H9 (cell line): ENCODE data around the gene DYNC1I2. TPM values are rescaled to one million over a fixed set of nuclear protein-coding genes. Genes with fewer than 3 reads are reported as not detected.

Experiments used
- DNase-seq: peaks from one replicate; pipeline ENCODE4 v3.0.0-alpha.2; 2017
- H2AFZ ChIP-seq: one replicate; pipeline ENCODE4 v1.6.1; 2013; ENCODE audit warnings: mild to moderate bottlenecking, low read length, control low read depth, moderate library complexity
- H2AK5ac ChIP-seq: 2 replicates; pipeline ENCODE4 v1.6.1; 2013; ENCODE audit warnings: low read length, control low read depth, mixed read lengths; ENCODE audit not compliant: insufficient read length
- H2BK120ac ChIP-seq: one replicate; pipeline ENCODE4 v1.6.1; 2013; ENCODE audit warnings: low read depth, mild to moderate bottlenecking, low read length, control low read depth, inconsistent platforms; ENCODE audit not compliant: poor library complexity, severe bottlenecking
- H2BK12ac ChIP-seq: 2 replicates; pipeline ENCODE4 v1.6.1; 2013; ENCODE audit warnings: low read length, control low read depth, mixed read lengths, low read depth; ENCODE audit not compliant: insufficient read length
- H2BK15ac ChIP-seq: 2 replicates; pipeline ENCODE4 v1.6.1; 2013; ENCODE audit warnings: low read depth, low read length, control low read depth
- H2BK20ac ChIP-seq: one replicate; pipeline ENCODE4 v1.6.1; 2013; ENCODE audit warnings: low read depth, mild to moderate bottlenecking, low read length, control low read depth, inconsistent platforms; ENCODE audit not compliant: poor library complexity, severe bottlenecking
- H2BK5ac ChIP-seq: 2 replicates; pipeline ENCODE4 v1.6.1; 2013; ENCODE audit warnings: low read length, control low read depth, mixed read lengths; ENCODE audit not compliant: insufficient read length
- H3K14ac ChIP-seq: 2 replicates; pipeline ENCODE4 v1.6.1; 2013; ENCODE audit warnings: low read length, control low read depth; ENCODE audit not compliant: insufficient read depth
- H3K18ac ChIP-seq: 2 replicates; pipeline ENCODE4 v1.6.1; 2013; ENCODE audit warnings: low read depth, mild to moderate bottlenecking, mixed read lengths, low read length, control low read depth; ENCODE audit not compliant: insufficient read length
- H3K23ac ChIP-seq: 2 replicates; pipeline ENCODE4 v1.6.1; 2013; ENCODE audit warnings: low read length, control low read depth, mixed read lengths, low read depth; ENCODE audit not compliant: insufficient read length
- H3K23me2 ChIP-seq: 2 replicates; pipeline ENCODE4 v1.6.1; 2013; ENCODE audit warnings: low read depth, mild to moderate bottlenecking, mixed read lengths, low read length, control low read depth; ENCODE audit not compliant: insufficient read length, poor library complexity, severe bottlenecking
- H3K27ac ChIP-seq: 2 replicates; pipeline ENCODE4 v1.5.1; 2013; ENCODE audit warnings: low read length, control low read depth, mixed read lengths, low read depth; ENCODE audit not compliant: insufficient read length
- H3K27me3 ChIP-seq: 2 replicates; pipeline ENCODE4 v1.6.1; 2013; ENCODE audit warnings: low read length, control low read depth, inconsistent platforms; ENCODE audit not compliant: insufficient read depth
- H3K4ac ChIP-seq: 2 replicates; pipeline ENCODE4 v1.6.1; 2013; ENCODE audit warnings: low read depth, mild to moderate bottlenecking, control low read depth, inconsistent platforms, low read length, moderate library complexity
- H3K4me1 ChIP-seq: 2 replicates; pipeline ENCODE4 v1.6.1; 2013; ENCODE audit warnings: low read length, control low read depth, inconsistent platforms; ENCODE audit not compliant: insufficient read depth
- H3K4me2 ChIP-seq: 2 replicates; pipeline ENCODE4 v1.6.1; 2013; ENCODE audit warnings: low read length, control low read depth, mixed read lengths; ENCODE audit not compliant: insufficient read length, insufficient read depth
- H3K56ac ChIP-seq: 2 replicates; pipeline ENCODE4 v1.6.1; 2013; ENCODE audit warnings: low read depth, mild to moderate bottlenecking, mixed read lengths, low read length, control low read depth; ENCODE audit not compliant: insufficient read length
- H3K79me1 ChIP-seq: 2 replicates; pipeline ENCODE4 v1.6.1; 2013; ENCODE audit warnings: low read depth, mild to moderate bottlenecking, moderate library complexity, low read length, control low read depth, inconsistent platforms; ENCODE audit not compliant: insufficient read depth, poor library complexity, severe bottlenecking
- H3K79me2 ChIP-seq: 2 replicates; pipeline ENCODE4 v1.6.1; 2013; ENCODE audit warnings: low read length, control low read depth, inconsistent platforms; ENCODE audit not compliant: insufficient read depth
- H3K9ac ChIP-seq: 2 replicates; pipeline ENCODE4 v1.6.1; 2013; ENCODE audit warnings: low read length, control low read depth, mixed read lengths; ENCODE audit not compliant: insufficient read length; ENCODE audit errors: extremely low read depth
- H3K9me3 ChIP-seq: one replicate; pipeline ENCODE4 v1.6.1; 2013; ENCODE audit warnings: low read depth, low read length, inconsistent platforms; ENCODE audit not compliant: control insufficient read depth
- H3T11ph ChIP-seq: one replicate; pipeline ENCODE4 v1.6.1; 2013; ENCODE audit warnings: mild to moderate bottlenecking, low read length, control low read depth, inconsistent platforms
- H4K20me1 ChIP-seq: one replicate; pipeline ENCODE4 v1.6.1; 2013; ENCODE audit not compliant: control insufficient read depth, insufficient read length, insufficient read depth
- H4K5ac ChIP-seq: 2 replicates; pipeline ENCODE4 v1.6.1; 2013; ENCODE audit warnings: low read depth, mild to moderate bottlenecking, mixed read lengths, low read length, control low read depth; ENCODE audit not compliant: insufficient read length
- H4K8ac ChIP-seq: replicated peaks from 2 replicates; pipeline ENCODE4 v1.6.1; 2013; ENCODE audit warnings: low read length, control low read depth, mixed read lengths, low read depth; ENCODE audit not compliant: insufficient read length
- H4K91ac ChIP-seq: 2 replicates; pipeline ENCODE4 v1.6.1; 2013; ENCODE audit warnings: low read depth, mild to moderate bottlenecking, moderate library complexity, mixed read lengths, low read length, control low read depth; ENCODE audit not compliant: insufficient read length
- H3K27ac Mint-ChIP-seq, 3 experiments: 2 replicates in 2 of 3; 3 replicates in 1 of 3; pipeline ENCODE4 v1.8.0; 2020 to 2021; ENCODE audit warnings: mixed read lengths in 3 of 3, mild to moderate bottlenecking in 1 of 3, moderate library complexity in 1 of 3
- H3K27me3 Mint-ChIP-seq: 2 replicates; pipeline ENCODE4 v1.8.0; 2021; ENCODE audit warnings: low read depth, mild to moderate bottlenecking, moderate library complexity, mixed read lengths
- H3K36me3 Mint-ChIP-seq, 3 experiments: 2 replicates in 2 of 3; 3 replicates in 1 of 3; pipeline ENCODE4 v1.8.0; 2020 to 2021; ENCODE audit warnings: low read depth in 3 of 3, mixed read lengths in 3 of 3; ENCODE audit not compliant: insufficient read depth in 1 of 3
- H3K4me1 Mint-ChIP-seq, 2 experiments: 2 replicates each; pipeline ENCODE4 v1.8.0; 2020; ENCODE audit warnings: mixed read lengths in 2 of 2
- H3K4me3 Mint-ChIP-seq, 2 experiments: 2 replicates in 1 of 2; 3 replicates in 1 of 2; pipeline ENCODE4 v1.8.0; 2020 to 2021; ENCODE audit warnings: mild to moderate bottlenecking in 2 of 2, mixed read lengths in 2 of 2, moderate library complexity in 1 of 2
- H3K9me3 Mint-ChIP-seq, 2 experiments: 2 replicates in 1 of 2; 3 replicates in 1 of 2; pipeline ENCODE4 v1.8.0; 2020; ENCODE audit warnings: mild to moderate bottlenecking in 2 of 2, mixed read lengths in 2 of 2, moderate library complexity in 1 of 2
- WGBS: extraction: QIAGEN DNeasy Blood & Tissue Kit; methylation state at CpG from one replicate; pipeline ENCODE4 v1.1.7; 2013; ENCODE audit warnings: missing lambda C conversion rate, low lambda C conversion rate, mixed read lengths; ENCODE audit not compliant: insufficient read length; ENCODE audit errors: extremely low coverage; 5-methylcytosine and 5-hydroxymethylcytosine counted together
- total RNA-seq: library from RNA; stranded (reverse); gene quantifications from 2 replicates; pipeline ENCODE4 v1.2.1, GENCODE V29; 2021
- TF ChIP-seq, protein P1 (sequence below): fragments of 200-600 bp; sonication (generic); conservative IDR thresholded peaks from 3 replicates; pipeline ENCODE4 v1.8.0; 2021; ENCODE audit warnings: antibody characterized with exemption, mild to moderate bottlenecking

DYNC1I2 gene
- total RNA-seq, 1 experiment from 2014 or later: 73.4 TPM

DNA sequence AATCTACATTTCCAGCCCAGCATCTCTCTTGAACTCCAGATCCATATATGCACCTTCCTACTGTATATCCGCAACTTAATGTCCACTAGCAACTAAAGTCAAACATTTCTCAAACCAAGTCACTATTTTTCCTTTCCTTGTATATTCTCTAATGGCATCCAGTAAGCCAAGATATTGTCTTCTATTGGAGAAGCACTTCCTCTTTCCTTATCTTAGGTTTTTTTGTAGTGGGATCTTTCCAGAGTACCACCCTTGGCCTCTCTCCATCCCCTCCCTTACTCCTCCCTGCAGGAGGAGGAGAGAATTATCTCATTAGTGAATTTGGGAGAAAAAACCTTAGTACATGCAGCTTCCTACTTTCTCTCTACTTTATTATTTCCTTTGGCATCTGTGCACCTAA, 8.7 kb upstream of the DYNC1I2 start:
- Histone ChIP-seq H3K79me2 (no peaks in the 10 kb centered on the region), H2AFZ (no peak overlapping the region), H3K23ac (no peak overlapping the region), H3K4ac (no peak overlapping the region), H2BK20ac (no peak overlapping the region), H3K9me3 (no peaks in the 10 kb centered on the region), H3K9ac (no peak overlapping the region), H2AK5ac (no peak overlapping the region), H3T11ph (no peak overlapping the region), H4K20me1 (no peaks in the 10 kb centered on the region), H3K27me3 (no peaks in the 10 kb centered on the region), H4K8ac (no peak overlapping the region), H3K18ac (no peak overlapping the region), H4K5ac (no peak overlapping the region), H3K27ac (no peak overlapping the region), H3K79me1 (no peaks in the 10 kb centered on the region), H3K23me2 (no peaks in the 10 kb centered on the region), H3K56ac (no peak overlapping the region), H2BK12ac (no peak overlapping the region), H4K91ac (no peak overlapping the region), H3K4me2 (no peak overlapping the region), H2BK5ac (no peak overlapping the region), H2BK15ac (no peak overlapping the region), H3K4me1 (no peaks in the 10 kb centered on the region), H2BK120ac (no peak overlapping the region), H3K14ac (no peak overlapping the region)
- Mint-ChIP-seq H3K36me3 (no peaks in the 10 kb centered on the region), H3K4me3 (no peak overlapping the region), H3K27me3 (no peaks in the 10 kb centered on the region), H3K4me1 (peaks cover 5 to 7% of the 10 kb centered on the region in 2 experiments; a peak in 3 of 4 replicates), H3K27ac (no peak overlapping the region), H3K9me3 (no peaks in the 10 kb centered on the region)
- TF ChIP-seq, protein P1, sequence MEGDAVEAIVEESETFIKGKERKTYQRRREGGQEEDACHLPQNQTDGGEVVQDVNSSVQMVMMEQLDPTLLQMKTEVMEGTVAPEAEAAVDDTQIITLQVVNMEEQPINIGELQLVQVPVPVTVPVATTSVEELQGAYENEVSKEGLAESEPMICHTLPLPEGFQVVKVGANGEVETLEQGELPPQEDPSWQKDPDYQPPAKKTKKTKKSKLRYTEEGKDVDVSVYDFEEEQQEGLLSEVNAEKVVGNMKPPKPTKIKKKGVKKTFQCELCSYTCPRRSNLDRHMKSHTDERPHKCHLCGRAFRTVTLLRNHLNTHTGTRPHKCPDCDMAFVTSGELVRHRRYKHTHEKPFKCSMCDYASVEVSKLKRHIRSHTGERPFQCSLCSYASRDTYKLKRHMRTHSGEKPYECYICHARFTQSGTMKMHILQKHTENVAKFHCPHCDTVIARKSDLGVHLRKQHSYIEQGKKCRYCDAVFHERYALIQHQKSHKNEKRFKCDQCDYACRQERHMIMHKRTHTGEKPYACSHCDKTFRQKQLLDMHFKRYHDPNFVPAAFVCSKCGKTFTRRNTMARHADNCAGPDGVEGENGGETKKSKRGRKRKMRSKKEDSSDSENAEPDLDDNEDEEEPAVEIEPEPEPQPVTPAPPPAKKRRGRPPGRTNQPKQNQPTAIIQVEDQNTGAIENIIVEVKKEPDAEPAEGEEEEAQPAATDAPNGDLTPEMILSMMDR: no peak
- no peak for DNase-seq
- WGBS: no CpG with 5 or more reads among the region's 1 CpG
